BJ (cell line): Measurements from ENCODE around the gene ENTPD1. TPM values are rescaled to one million over a fixed set of nuclear protein-coding genes. Genes with fewer than 3 reads are reported as not detected.

ENCODE experiments used
- CTCF ChIA-PET: fragments of 350-600 bp; formaldehyde crosslinking; extraction: SDS; loops from one replicate; lab custom pipeline; 2021; ENCODE audit warnings: antibody characterized with exemption, inconsistent platforms; lab: Yijun Ruan, JAX
- POLR2A ChIA-PET: fragments of 300-600 bp; sonication (Branson Sonifier 250); formaldehyde crosslinking; extraction: SDS; loops from one replicate; lab custom pipeline; 2021; ENCODE audit warnings: antibody characterized with exemption; lab: Charles Lee
- DNase-seq: peaks from one replicate; pipeline ENCODE4 v3.0.0-alpha.2; 2011; ENCODE audit warnings: low read depth
- H3K27me3 ChIP-seq: 2 replicates; pipeline ENCODE4 v1.6.0; 2011; ENCODE audit warnings: low read length; ENCODE audit not compliant: control insufficient read depth, insufficient read depth
- H3K36me3 ChIP-seq: 2 replicates; pipeline ENCODE4 v1.5.1; 2011; ENCODE audit warnings: low read length; ENCODE audit not compliant: control insufficient read depth, insufficient read depth
- H3K4me3 ChIP-seq: 2 replicates; pipeline ENCODE4 v1.5.1; 2011; ENCODE audit warnings: low read depth, mild to moderate bottlenecking, control low read depth, low read length
- polyA plus RNA-seq: library from polyadenylated mRNA; depleted of rRNA; stranded (reverse); fragments of >200 nt; gene quantifications from 2 replicates; pipeline ENCODE4 v1.2.3, GENCODE V29; 2011
- TF ChIP-seq, protein P1 (sequence below): IDR thresholded peaks from 2 replicates; pipeline ENCODE4 v1.5.1; 2011; ENCODE audit warnings: low read depth, mild to moderate bottlenecking, control low read depth, inconsistent platforms, low read length, moderate library complexity; ENCODE audit not compliant: insufficient read depth

ENTPD1 gene
- polyA plus RNA-seq, 1 experiment, result 0.20 TPM

GRCh38 chr10:95815133-95815532, 59.2 kb downstream of the ENTPD1 start:
- POLR2A ChIA-PET, result no interaction called here
- CTCF ChIA-PET, result interaction anchor here (0.7 to 2.2 kb wide), 2 partner anchors 26 to 121 kb away, joined by 3 to 7 read pairs; partner anchors contain the start of gene TCTN3

DNA sequence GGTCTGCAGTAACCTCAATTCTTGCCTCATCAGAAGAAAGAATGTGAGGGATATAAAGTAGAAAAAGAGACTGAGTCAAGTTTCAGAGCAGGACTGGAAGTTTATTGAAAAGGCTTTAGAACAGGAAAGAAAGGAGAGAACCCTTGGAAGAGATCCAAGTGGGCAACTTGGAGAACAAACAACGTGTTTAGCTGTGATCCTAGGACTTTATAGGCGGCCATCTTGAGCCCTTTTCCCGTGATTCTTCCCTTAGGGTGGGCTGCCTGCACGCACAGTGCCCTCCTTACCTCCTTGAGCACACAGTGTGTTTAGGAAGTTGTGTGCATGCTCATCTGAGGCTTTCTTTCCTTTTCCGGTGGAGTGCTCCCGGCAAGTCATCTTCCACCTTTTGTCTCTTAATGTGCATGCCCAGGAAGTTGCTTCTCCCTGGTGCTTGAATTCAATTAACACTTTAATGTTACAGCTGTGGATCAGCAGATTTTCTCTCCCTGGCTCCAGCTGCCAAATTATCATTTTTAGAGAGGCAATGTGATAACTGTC, 59.8 kb downstream of the ENTPD1 start:
- DNase-seq, result no peak
- POLR2A ChIA-PET, result no interaction called here

More at GRCh38 chr10:95815133-95815532, 59.2 kb downstream of the ENTPD1 start:
- Histone ChIP-seq H3K4me3 (no peak overlapping the region), H3K36me3 (no peaks in the 10 kb centered on the region), H3K27me3 (no peaks in the 10 kb centered on the region)
- TF ChIP-seq, protein P1, sequence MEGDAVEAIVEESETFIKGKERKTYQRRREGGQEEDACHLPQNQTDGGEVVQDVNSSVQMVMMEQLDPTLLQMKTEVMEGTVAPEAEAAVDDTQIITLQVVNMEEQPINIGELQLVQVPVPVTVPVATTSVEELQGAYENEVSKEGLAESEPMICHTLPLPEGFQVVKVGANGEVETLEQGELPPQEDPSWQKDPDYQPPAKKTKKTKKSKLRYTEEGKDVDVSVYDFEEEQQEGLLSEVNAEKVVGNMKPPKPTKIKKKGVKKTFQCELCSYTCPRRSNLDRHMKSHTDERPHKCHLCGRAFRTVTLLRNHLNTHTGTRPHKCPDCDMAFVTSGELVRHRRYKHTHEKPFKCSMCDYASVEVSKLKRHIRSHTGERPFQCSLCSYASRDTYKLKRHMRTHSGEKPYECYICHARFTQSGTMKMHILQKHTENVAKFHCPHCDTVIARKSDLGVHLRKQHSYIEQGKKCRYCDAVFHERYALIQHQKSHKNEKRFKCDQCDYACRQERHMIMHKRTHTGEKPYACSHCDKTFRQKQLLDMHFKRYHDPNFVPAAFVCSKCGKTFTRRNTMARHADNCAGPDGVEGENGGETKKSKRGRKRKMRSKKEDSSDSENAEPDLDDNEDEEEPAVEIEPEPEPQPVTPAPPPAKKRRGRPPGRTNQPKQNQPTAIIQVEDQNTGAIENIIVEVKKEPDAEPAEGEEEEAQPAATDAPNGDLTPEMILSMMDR, result no peak
- no peak for DNase-seq

GRCh38 chr10:95818010-95818409, 62.0 kb downstream of the ENTPD1 start:
- Histone ChIP-seq H3K4me3 (no peak overlapping the region), H3K36me3 (no peaks in the 10 kb centered on the region), H3K27me3 (no peaks in the 10 kb centered on the region)
- ChIA-PET CTCF (interaction anchor here (0.8 to 2.8 kb wide), 4 partner anchors 11 to 124 kb away, joined by 3 to 13 read pairs (median 4); partner anchors contain the start of gene TCTN3), POLR2A (no interaction called here)
- DNase-seq, result no peak
- TF ChIP-seq, protein P1, result no peak

More for the DNA sequence above, 59.8 kb downstream of the ENTPD1 start:
- Histone ChIP-seq H3K27me3 (no peaks in the 10 kb centered on the region), H3K36me3 (no peaks in the 10 kb centered on the region), H3K4me3 (no peak overlapping the region)
- CTCF ChIA-PET, result interaction anchor here (2.8 kb wide), 1 partner anchor 121 kb away, joined by 13 read pairs; the partner anchor contains the start of gene TCTN3
- TF ChIP-seq, protein P1, result no peak

GRCh38 chr10:95818668-95819067, 62.7 kb downstream of the ENTPD1 start:
- POLR2A ChIA-PET, result no interaction called here
- Histone ChIP-seq H3K4me3 (no peak overlapping the region), H3K27me3 (no peaks in the 10 kb centered on the region), H3K36me3 (no peaks in the 10 kb centered on the region)
- CTCF ChIA-PET, result interaction anchor here (0.8 to 1.5 kb wide), 3 partner anchors 23 to 125 kb away, joined by 3 to 4 read pairs (median 3); partner anchors contain the start of gene TCTN3
- TF ChIP-seq, protein P1, result no peak
- DNase-seq, result peak; percentile 34

DNA sequence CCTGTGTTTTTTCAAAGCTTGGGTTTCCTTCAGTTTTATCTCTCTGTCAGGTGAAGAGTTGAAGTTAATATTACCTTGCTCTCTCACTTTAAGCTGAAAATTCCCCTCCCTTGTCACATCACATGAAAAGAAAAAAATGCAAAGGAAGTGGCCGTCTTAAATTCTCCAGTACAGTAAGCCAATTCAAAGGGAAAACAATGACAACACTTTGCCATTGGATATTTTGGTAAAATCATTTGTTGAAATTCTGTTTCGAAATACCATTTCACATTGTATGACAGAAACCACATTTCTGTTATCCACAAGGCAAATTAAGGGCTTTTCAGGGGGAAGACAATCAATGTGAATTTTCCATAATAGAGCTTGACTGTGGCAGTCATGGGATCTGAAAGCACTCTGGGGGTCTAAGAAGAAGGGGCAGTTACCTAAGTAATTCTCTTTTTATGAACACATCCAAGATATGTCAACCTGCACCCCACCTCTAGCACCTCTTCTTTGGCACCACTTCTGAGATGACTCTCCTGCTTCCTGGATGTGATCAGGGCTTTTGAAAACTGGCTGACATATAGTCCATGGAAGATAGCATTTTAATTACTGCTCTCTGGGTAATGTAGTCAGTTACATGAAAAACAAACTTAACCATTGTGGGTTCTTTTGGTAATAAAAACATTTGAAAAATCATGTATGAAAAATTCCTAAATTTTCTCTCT, 63.8 kb downstream of the ENTPD1 start:
- no peaks in the 10 kb centered on the region for H3K36me3 ChIP-seq
- H3K4me3 ChIP-seq, result no peak overlapping the region
- H3K27me3 ChIP-seq, result no peaks in the 10 kb centered on the region
- DNase-seq, result no peak
- TF ChIP-seq, protein P1, result no peak
- ChIA-PET POLR2A (no interaction called here), CTCF (interaction anchor here (0.7 to 1.5 kb wide), 3 partner anchors 22 to 45 kb away, joined by 3 read pairs; no protein-coding TSS in a partner anchor)
